Activated CD4-positive, CD25-positive, alpha-beta regulatory T cell treated with anti-CD3 and anti-CD28 coated beads, Interleukin-2, amount 50 U/mL, for 72 hours (primary cell): ENCODE measurements around the gene YAE1.

Source experiments
- DNase-seq: peaks from one replicate; pipeline ENCODE4 v3.0.0; 2021

YAE1 gene

DNA sequence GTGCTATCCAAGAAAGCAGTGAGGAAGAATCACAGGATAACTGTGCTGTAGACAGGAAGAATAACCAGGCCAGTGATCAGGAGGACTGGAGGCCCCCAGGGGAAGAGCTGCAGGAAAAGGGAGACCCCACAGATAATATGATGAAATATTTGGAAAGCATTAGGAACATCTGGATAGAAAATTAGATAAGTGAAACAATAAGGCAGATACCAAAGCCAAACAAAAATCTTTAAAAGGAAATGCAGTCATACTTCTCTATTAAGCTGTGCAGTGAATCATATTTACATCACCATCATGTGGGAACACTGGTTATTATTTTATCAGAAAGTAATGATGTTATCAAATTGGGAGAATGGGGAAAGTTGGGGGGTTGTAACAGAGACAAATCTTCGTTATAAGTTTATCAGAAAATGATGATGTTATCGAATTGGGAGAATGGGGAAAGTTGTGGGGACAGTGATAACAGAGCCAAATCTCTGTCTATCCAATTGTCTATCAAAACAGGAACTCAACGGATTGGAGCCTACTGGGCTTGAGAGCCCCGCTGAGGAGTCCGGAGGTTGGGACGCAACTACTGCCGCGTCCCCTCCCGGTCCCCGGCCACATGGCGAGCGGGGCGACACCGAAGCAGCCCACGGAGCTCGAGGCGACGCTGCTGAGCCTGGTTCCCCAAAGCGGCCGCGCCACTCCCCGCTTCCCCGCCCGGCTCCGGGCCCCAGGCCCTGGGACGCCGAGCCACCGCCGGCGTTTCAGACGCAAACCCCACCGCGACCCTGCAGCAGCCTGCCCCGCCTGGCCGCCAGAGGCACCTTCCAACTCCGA lies 43.1 kb downstream of the YAE1 start:
- peak; percentile 32 for DNase-seq

DNA sequence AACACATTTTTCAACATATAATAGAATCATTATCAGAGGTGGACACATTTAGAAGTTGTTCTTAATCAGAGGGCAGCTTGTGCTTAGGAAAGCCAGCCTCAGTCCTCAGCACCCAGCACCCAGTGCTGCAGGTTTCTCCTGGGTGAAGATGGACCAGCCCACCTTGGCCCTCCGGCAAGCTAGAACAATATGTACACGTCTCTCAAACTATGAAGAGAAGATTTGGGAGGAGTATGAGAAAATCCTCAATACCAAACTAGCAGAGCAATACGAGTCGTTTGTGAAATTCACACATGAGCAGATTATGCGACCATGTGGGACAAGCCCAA lies 43.7 kb downstream of the YAE1 start:
- no peak for DNase-seq

DNA sequence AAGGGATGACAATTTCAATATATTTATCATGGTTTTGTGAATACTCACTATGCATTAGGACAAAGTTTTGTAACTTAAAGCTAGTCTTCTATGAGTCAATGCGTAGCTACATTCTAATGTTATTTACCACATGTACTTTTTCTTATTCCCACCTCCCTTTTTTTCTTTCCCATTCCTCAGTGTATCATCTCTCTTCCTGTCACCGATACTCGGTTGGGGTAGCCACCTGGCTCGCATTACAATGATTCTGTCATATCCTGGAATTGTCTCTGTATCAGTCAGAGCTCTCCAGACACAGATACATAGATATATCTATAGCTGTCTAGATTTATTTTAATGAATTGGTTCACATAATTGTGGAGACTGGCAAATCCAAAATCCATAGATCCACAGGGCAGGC lies 47.4 kb downstream of the YAE1 start:
- DNase-seq, result no peak

DNA sequence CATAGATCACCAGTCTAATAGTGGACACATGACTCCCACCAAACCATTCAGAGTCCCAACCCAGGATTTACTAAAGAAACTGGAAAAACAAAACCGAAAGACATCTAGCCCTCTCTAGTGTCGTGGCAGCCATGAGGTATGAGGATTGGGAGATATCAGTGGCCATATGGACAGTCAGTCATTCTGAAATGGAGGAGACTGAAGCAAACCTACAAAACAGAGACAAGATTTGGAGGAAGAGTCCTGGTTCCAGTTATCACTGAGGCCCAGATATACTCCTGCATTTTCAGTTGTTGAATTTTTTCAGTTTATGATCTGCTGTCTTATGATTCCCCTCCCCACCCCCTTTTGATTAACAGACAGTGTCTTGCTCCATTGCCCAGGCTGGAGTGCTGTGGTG lies 48.1 kb downstream of the YAE1 start:
- DNase-seq, result no peak

DNA sequence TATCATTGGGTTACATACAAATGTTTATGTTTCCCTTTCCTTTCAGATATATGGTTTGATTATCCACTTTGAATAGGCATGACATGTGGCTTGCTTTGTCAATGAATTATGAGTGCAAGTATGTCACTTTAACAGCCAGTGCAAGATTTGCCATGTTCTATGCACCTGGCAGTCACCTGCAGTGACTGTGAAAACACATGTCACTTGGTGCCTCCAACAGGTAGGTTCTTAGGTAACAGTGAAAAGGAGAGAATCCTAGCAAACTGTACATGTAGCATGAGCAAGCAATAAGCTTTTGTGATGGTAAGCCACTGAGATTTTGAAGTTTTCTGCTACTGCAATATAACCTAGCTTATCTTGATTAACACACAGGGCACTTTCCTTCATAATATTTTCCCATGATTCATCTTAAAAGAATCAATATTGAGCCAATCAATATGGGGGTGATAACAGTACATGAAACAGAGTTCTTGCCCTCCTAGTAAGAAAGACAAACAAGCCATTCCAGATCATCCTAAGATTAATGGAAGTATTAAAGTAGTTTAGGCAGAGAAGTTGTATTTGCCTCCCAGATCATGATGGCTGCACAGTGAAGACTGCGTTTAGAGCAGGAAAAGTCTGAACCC lies 49.3 kb downstream of the YAE1 start:
- DNase-seq, result no peak

DNA sequence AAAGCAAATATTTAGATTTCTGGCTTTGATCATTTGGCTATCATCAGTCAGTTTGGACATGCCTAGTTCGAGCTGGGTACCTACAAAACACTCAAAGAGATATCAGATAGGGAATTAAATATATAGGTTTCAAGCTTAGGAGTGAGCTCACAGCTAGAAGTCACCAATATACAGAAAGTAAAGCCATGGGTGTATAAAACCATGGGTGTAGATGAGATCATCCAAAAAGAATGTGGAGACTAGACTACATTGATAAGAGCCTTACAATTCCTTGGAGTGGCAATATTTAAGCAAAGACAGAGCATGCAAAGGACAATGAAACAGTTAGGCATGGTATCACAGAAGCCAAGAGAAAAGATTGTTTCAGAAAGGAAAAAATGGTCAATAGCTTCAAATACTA lies 49.9 kb downstream of the YAE1 start:
- no peak for DNase-seq

DNA sequence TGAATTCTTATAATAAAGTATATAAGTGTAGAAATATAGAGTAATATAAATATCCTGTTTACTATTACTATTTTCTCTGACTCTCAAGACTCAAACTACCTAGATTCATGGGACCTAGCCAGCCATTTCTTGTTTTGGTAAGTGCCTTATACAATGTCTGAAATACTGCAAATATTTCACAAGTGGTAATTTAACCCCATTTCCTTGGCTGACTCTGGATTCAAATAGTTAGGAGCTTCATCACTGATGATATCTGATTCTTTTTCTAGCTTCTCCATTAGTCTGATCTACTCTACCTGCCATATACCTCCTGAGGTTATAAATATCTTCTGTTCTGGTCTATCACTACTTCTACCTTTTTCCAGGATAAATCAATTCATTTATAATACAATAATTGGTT lies 50.8 kb downstream of the YAE1 start:
- DNase-seq, result no peak

DNA sequence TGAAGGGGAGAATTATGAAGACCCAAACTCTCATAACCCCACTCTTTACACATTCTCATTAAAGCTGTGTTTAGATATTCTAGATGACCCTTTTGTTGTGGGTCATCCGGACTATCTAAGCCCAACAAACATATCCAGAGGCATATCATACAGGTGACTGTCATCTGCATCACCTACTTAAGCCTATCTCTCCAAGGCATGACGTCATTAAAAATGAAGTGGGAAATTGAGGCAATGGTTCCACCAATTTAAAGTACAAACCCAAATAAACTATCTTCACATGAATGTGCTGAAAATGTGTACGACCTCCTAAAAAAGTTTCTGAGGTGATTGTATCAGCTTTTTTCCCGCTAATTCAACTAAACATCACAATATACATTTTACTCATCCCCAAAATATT lies 52.7 kb downstream of the YAE1 start:
- DNase-seq, result no peak

DNA sequence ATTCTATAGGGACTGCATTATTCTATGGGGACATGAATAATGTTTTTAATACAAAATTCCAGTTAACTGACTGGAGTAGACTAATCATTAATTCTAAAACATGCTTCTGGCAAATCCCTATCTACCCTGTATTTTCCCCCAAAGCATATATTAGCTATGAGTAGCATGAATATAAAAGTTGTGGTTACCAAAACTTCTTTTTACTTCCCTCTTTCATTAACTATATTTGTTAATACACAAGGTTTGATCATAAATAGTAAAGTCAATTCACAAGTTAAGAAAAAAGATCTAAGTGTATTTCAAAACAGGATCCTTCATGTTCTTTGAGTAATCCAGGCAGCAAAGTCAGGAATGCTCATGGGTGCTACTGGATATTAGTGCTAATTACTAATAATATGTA lies 54.3 kb downstream of the YAE1 start:
- DNase-seq, result no peak

DNA sequence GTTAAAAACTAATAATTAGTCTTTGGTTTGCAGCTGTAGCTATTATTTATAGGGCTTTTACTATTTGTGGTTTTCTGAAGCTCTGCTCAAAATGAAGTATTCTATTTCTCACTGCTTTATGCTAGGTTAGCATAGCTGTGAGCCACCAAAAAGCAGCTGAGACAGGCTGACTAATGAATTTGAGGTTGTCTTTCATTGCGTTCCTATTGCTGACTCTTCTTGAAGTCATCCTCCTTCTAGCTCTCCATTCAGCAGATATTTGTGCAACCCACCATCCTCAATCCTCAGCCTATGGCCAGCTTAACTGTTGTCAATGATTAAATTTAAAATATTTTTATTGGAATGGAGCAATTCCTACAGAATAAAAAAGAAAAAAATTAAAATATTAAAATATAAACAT lies 55.1 kb downstream of the YAE1 start:
- DNase-seq, result no peak

DNA sequence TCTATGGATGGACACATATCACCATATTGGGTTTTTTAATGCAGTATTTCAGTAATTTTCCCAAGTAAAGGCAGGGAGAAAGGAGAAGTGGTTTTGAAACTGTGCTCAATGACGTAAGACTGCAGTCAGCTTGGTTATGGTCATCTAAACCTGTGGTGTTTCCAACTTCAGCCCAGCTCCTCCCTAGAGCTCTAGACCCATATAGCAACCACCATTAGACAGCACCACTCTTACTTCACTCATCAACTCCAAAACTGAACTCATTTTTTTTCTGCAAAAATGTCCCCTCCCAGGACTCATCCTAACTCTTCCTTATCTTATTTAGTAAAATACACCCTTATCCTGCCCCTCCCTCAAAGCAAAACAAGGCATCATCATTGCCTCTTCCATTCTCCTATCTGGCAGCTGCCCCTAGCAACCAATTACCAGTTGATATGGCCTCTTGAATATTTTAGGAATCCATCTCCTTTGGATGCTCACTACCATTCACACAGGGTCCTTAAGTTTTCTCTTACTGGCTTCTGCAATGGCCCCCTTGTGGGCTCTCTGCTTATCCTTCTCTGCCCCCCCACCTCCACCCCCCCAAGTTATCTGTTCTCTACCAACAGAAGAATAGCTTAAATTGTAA lies 55.7 kb downstream of the YAE1 start:
- DNase-seq, result no peak
